H1 (cell line): Measurements from ENCODE around the gene P2RY14.

Experiments
- CTCF ChIP-seq, 3 experiments: IDR thresholded peaks; 1 replicate in 2 of 3; 2 replicates in 1 of 3; pipeline versions ENCODE4 v1.5.1 to v1.6.1; 2011; ENCODE audit warnings: low read length in 3 of 3, mild to moderate bottlenecking in 3 of 3, inconsistent platforms in 2 of 3, low read depth in 1 of 3, moderate library complexity in 1 of 3; ENCODE audit not compliant: insufficient read depth in 1 of 3; ENCODE audit errors: control extremely low read depth in 1 of 3
- MAX ChIP-seq: IDR thresholded peaks from 2 replicates; pipeline ENCODE4 v1.6.1; 2012; ENCODE audit warnings: inconsistent platforms

- TF ChIP-seq MAX (no peak), CTCF (IDR thresholded peaks at IDR 0.05; ENCODE audit: control extremely low read depth in 1 of 3, insufficient read depth in 1 of 3, low read depth in 1 of 3, low read length in 3 of 3) (no peak)
These were observed 13.2 kb downstream of the P2RY14 start for GRCh38 chr3:151265166-151265565.
